ENCODE data around the gene CCNL2.

DNA sequence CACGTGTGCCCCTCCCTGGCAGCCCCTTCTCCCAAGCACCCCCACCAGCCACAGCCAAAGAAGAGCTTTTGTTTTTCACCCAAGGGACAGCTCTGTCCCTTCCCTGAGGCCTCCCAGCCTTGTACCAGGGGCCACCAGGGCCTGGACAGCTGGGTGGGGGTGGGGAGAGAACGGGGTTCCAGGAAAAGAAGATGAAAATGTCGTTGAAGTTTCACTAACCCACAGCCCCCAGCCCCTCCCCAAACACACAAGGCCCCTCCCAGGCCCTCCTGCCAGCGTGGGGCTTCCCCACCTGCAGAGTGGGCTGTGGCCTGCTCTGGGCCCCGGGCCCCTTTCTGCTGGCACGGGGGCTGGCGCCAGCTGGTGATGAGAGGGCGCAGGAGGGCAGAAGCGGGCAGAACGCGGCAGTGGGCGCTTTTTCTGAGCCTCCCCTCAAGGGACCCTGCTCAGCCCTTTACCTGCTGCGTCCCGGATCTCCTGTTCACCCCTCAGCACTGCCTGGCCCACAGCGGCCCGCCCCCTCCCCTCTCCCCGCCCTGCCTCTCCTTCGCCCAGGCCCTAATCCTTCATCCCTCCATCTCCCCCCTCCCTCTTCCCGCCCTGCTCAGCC lies 27.5 kb upstream of the CCNL2 start:
- no peak for TF ChIP-seq EZH2phosphoT487 (IDR thresholded peaks at IDR 0.05; ENCODE audit: insufficient read depth, low read depth)
- no peak for TF ChIP-seq EZH2 (IDR thresholded peaks at IDR 0.05; ENCODE audit: insufficient read depth, poor library complexity, severe bottlenecking)
